PC-3 (cell line): ENCODE measurements around the gene GCNT3. TPM values are rescaled to one million over a fixed set of nuclear protein-coding genes. Genes with fewer than 3 reads are reported as not detected.

Experiments used
- ATAC-seq: fragments of 200-7000 bp; cut with Tn5 transposase; 2 replicates; pipeline ENCODE4 v1.9.1; 2020; ENCODE audit warnings: mild to moderate bottlenecking, moderate library complexity
- BruUV-seq: library from RNA; stranded (reverse); fragments of 400-500 nt; replicated peaks from 2 replicates; lab custom pipeline; 2021; lab: Mats Ljungman, UMichigan
- CTCF ChIA-PET: fragments of 300-600 bp; sonication (Branson Sonifier 250); formaldehyde crosslinking; loops from one replicate; lab custom pipeline; 2022; ENCODE audit warnings: antibody characterized with exemption; lab: Charles Lee
- POLR2A ChIA-PET: fragments of 300-600 bp; sonication (Branson Sonifier 250); formaldehyde crosslinking; loops from one replicate; lab custom pipeline; 2022; ENCODE audit warnings: antibody characterized with exemption; ENCODE audit not compliant: unreplicated experiment; lab: Charles Lee
- DNase-seq: peaks from one replicate; pipeline ENCODE4 v3.0.0-alpha.2; 2015
- H2AFZ ChIP-seq: fragments of 300-600 bp; sonication (generic); 2 replicates; pipeline ENCODE4 v1.6.0; 2016; ENCODE audit warnings: antibody characterized with exemption, low read length
- H3F3A ChIP-seq: fragments of 300-600 bp; sonication (generic); one replicate; pipeline ENCODE4 v1.6.0; 2017; ENCODE audit warnings: antibody characterized with exemption, low read length, control low read depth, mild to moderate bottlenecking; ENCODE audit not compliant: unreplicated experiment
- H3K27ac ChIP-seq: fragments of 300-600 bp; sonication (generic); 2 replicates; pipeline ENCODE4 v1.5.1; 2016; ENCODE audit warnings: mild to moderate bottlenecking, low read length
- H3K27me3 ChIP-seq: fragments of 300-600 bp; sonication (generic); 2 replicates; pipeline ENCODE4 v1.6.1; 2016; ENCODE audit warnings: low read length, mixed read lengths
- H3K36me3 ChIP-seq: fragments of 300-600 bp; sonication (generic); 2 replicates; pipeline ENCODE4 v1.6.1; 2016; ENCODE audit warnings: low read depth, mixed run types, low read length, mixed read lengths
- H3K4me1 ChIP-seq: fragments of 300-600 bp; sonication (generic); 2 replicates; pipeline ENCODE4 v1.5.1; 2016; ENCODE audit warnings: low read length; ENCODE audit not compliant: insufficient read depth
- H3K4me2 ChIP-seq: fragments of 300-600 bp; sonication (generic); 2 replicates; pipeline ENCODE4 v1.6.0; 2016; ENCODE audit warnings: low read length
- H3K4me3 ChIP-seq: fragments of 300-600 bp; sonication (generic); 2 replicates; pipeline ENCODE4 v1.5.1; 2016; ENCODE audit warnings: mild to moderate bottlenecking, low read length, mixed read lengths
- H3K79me2 ChIP-seq: fragments of 300-600 bp; sonication (generic); 2 replicates; pipeline ENCODE4 v1.6.1; 2017; ENCODE audit warnings: low read length, mixed read lengths
- H3K9ac ChIP-seq: fragments of 300-600 bp; sonication (generic); 2 replicates; pipeline ENCODE4 v1.6.0; 2016; ENCODE audit warnings: mild to moderate bottlenecking, low read length
- H3K9me2 ChIP-seq: fragments of 300-600 bp; sonication (generic); replicated peaks from 2 replicates; pipeline ENCODE4 v1.6.1; 2016; ENCODE audit warnings: mixed run types, low read length, mixed read lengths
- H3K9me3 ChIP-seq: fragments of 300-600 bp; sonication (generic); 2 replicates; pipeline ENCODE4 v1.6.1; 2016; ENCODE audit warnings: low read length, mixed read lengths
- H4K20me1 ChIP-seq: fragments of 300-600 bp; sonication (generic); 2 replicates; pipeline ENCODE4 v1.6.1; 2016; ENCODE audit warnings: low read length, mixed read lengths
- CTCF ChIP-seq: fragments of 300-600 bp; sonication (generic); conservative IDR thresholded peaks from 2 replicates; pipeline ENCODE4 v1.5.1; 2017; ENCODE audit warnings: antibody characterized with exemption, low read depth, mild to moderate bottlenecking, low read length
- EZH2 ChIP-seq: fragments of 300-600 bp; sonication (generic); IDR thresholded peaks from one replicate; pipeline ENCODE4 v1.6.1; 2017; ENCODE audit warnings: antibody characterized with exemption, mild to moderate bottlenecking, low read length; ENCODE audit not compliant: unreplicated experiment
- EZH2phosphoT487 ChIP-seq: fragments of 300-600 bp; sonication (generic); IDR thresholded peaks from 2 replicates; pipeline ENCODE4 v1.6.1; 2018; ENCODE audit warnings: mild to moderate bottlenecking, antibody characterized with exemption, low read length, borderline replicate concordance
- intact Hi-C: fragments of 100-400 bp; cut with micrococcal nuclease; formaldehyde crosslinking; loops from 2 replicates; pipeline ENCODE4 v1.9.0; 2023
- total RNA-seq: library from RNA; depleted of rRNA; stranded (reverse); fragments of >200 nt; gene quantifications from 2 replicates; pipeline ENCODE4 v1.2.3, GENCODE V29; 2014

Gene GCNT3
- total RNA-seq, 1 experiment from 2014 or later: 0.18 TPM

GRCh38 chr15:59596640-59597039 lies 14.9 kb upstream of the GCNT3 start:
- Histone ChIP-seq H3K4me2 (no peak overlapping the region), H3K79me2 (no peaks in the 10 kb centered on the region), H4K20me1 (no peaks in the 10 kb centered on the region), H3F3A (no peaks in the 10 kb centered on the region), H3K27me3 (no peaks in the 10 kb centered on the region), H2AFZ (no peak overlapping the region), H3K4me1 (peaks cover 15% of the 10 kb centered on the region), H3K36me3 (no peaks in the 10 kb centered on the region), H3K9me3 (no peaks in the 10 kb centered on the region), H3K27ac (no peak overlapping the region), H3K9ac (no peak overlapping the region), H3K4me3 (no peak overlapping the region), H3K9me2 (no peaks in the 10 kb centered on the region)
- intact Hi-C loops: no loop called here
- DNase-seq (no peak), ATAC-seq (no peak)
- BruUV-seq: no TSS peak
- no peak for TF ChIP-seq EZH2phosphoT487
- no peak for TF ChIP-seq CTCF
- no peak for TF ChIP-seq EZH2
- ChIA-PET POLR2A (no interaction called here), CTCF (no interaction called here)

- Histone ChIP-seq H3K9me2 (no peaks in the 10 kb centered on the region), H3K27me3 (no peaks in the 10 kb centered on the region), H3K4me1 (peaks cover 15% of the 10 kb centered on the region), H3F3A (no peaks in the 10 kb centered on the region), H3K9ac (no peak overlapping the region), H3K4me3 (no peak overlapping the region), H3K79me2 (no peaks in the 10 kb centered on the region), H2AFZ (no peak overlapping the region), H3K9me3 (no peaks in the 10 kb centered on the region), H3K27ac (no peak overlapping the region), H3K4me2 (no peak overlapping the region), H3K36me3 (no peaks in the 10 kb centered on the region), H4K20me1 (no peaks in the 10 kb centered on the region)
- DNase-seq (no peak), ATAC-seq (no peak)
- TF ChIP-seq EZH2 (no peak), EZH2phosphoT487 (no peak), CTCF (no peak)
- ChIA-PET CTCF (no interaction called here), POLR2A (no interaction called here)
- BruUV-seq: no TSS peak
- intact Hi-C loops: no loop called here
Observed at GRCh38 chr15:59598461-59598860, 13.1 kb upstream of the GCNT3 start.

- Histone ChIP-seq H3K4me3 (no peak overlapping the region), H3K36me3 (no peaks in the 10 kb centered on the region), H3K27ac (no peak overlapping the region), H4K20me1 (no peaks in the 10 kb centered on the region), H3K4me2 (no peak overlapping the region), H3K9ac (no peak overlapping the region), H3K27me3 (no peaks in the 10 kb centered on the region), H2AFZ (no peak overlapping the region), H3K9me3 (no peaks in the 10 kb centered on the region), H3F3A (no peaks in the 10 kb centered on the region), H3K9me2 (no peaks in the 10 kb centered on the region), H3K79me2 (no peaks in the 10 kb centered on the region), H3K4me1 (no peaks in the 10 kb centered on the region)
- DNase-seq (no peak), ATAC-seq (no peak)
- BruUV-seq: no TSS peak
- ChIA-PET CTCF (no interaction called here), POLR2A (no interaction called here)
- intact Hi-C loops: no loop called here
- TF ChIP-seq EZH2phosphoT487: no peak
- no peak for TF ChIP-seq EZH2
- TF ChIP-seq CTCF: no peak
Observed at GRCh38 chr15:59605994-59606393, 5.6 kb upstream of the GCNT3 start.
